Prostate gland (tissue), 2 donors: ENCODE results near the gene RBM33. TPM values are rescaled to one million over a fixed set of nuclear protein-coding genes. Genes with fewer than 3 reads are reported as not detected.
A peak's percentile ranks its signal among the peaks of the same experiment; 100 is the strongest.

Experiments used
- DNase-seq: peaks from one replicate; pipeline ENCODE4 v3.0.0-alpha.2; 2019; ENCODE audit warnings: low spot score
- H3K27ac ChIP-seq, 2 donors: fragments of 200-600 bp; sonication (generic); 2 replicates each; pipeline ENCODE4 v1.5.1; 2017 to 2019
- H3K27me3 ChIP-seq: fragments of 200-600 bp; sonication (generic); replicated peaks from 2 replicates; pipeline ENCODE4 v1.5.1; 2019; ENCODE audit not compliant: insufficient read depth
- H3K36me3 ChIP-seq, 2 donors: fragments of 200-600 bp; sonication (generic); 1 replicate in 1 of 2; 2 replicates in 1 of 2; pipeline versions ENCODE4 v1.5.1 to v1.8.1; 2017 to 2019
- H3K4me1 ChIP-seq: fragments of 200-600 bp; sonication (generic); replicated peaks from 2 replicates; pipeline ENCODE4 v1.5.1; 2019
- H3K4me3 ChIP-seq, 2 donors: fragments of 200-600 bp; sonication (generic); 2 replicates each; pipeline ENCODE4 v1.5.1; 2017 to 2019
- H3K9me3 ChIP-seq: fragments of 200-600 bp; sonication (generic); 2 replicates; pipeline ENCODE4 v1.5.1; 2017
- POLR2A ChIP-seq: fragments of 450-650 bp; IDR thresholded peaks from one replicate; pipeline ENCODE4 v1.6.1; 2016; ENCODE audit warnings: antibody characterized with exemption, mild to moderate bottlenecking
- POLR2AphosphoS5 ChIP-seq: sonication (generic); formaldehyde crosslinking; IDR thresholded peaks from one replicate; pipeline ENCODE4 v1.6.1; 2017; ENCODE audit warnings: antibody characterized with exemption
- WGBS: methylation state at CpG from one replicate; pipeline ENCODE4 v1.1.5; 2018; 5-methylcytosine and 5-hydroxymethylcytosine counted together
- intact Hi-C: fragments of 100-400 bp; cut with DNase I; formaldehyde crosslinking; loops from one replicate; pipeline ENCODE4 v1.14.2; 2022
- total RNA-seq, 2 donors: library from RNA; depleted of rRNA; stranded (reverse); fragments of >200 nt; gene quantifications; one replicate each; pipeline ENCODE4 v1.1.0, GENCODE V29; 2016
- TF ChIP-seq, protein P1 (sequence below), 4 experiments: fragments of 200-600 bp in 2 of 4; fragments of 450-650 bp in 2 of 4; sonication (generic) in 2 of 4; IDR thresholded peaks; 1 replicate in 3 of 4; 2 replicates in 1 of 4; pipeline ENCODE4 v1.5.1; 2016 to 2019; ENCODE audit warnings: antibody characterized with exemption in 4 of 4, mild to moderate bottlenecking in 2 of 4, moderate library complexity in 2 of 4

RBM33 gene
- total RNA-seq, 2 donors from 2014 or later = 33.2 to 82.9 TPM

DNA sequence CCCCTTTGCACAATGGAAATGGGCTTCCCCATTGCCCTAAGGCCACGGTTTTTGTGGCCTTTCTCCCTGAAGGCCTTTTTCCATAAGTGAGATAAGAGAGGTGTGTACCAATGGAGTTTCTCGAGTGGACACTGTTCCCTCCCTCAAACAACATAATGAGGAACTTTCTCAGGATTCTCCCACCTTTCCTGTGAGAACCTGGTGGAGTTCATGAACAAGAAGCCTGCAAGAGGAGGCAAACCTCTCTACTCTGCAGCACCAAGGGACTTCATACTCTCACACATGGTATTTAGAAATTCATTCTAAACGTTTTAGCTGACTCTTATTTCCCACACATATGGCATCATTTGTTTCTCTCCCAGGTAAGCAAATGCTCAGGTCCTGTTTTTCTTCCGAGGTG, 7.3 kb upstream of the RBM33 start:
- TF ChIP-seq POLR2AphosphoS5 (no peak), POLR2A (no peak)
- TF ChIP-seq, protein P1, sequence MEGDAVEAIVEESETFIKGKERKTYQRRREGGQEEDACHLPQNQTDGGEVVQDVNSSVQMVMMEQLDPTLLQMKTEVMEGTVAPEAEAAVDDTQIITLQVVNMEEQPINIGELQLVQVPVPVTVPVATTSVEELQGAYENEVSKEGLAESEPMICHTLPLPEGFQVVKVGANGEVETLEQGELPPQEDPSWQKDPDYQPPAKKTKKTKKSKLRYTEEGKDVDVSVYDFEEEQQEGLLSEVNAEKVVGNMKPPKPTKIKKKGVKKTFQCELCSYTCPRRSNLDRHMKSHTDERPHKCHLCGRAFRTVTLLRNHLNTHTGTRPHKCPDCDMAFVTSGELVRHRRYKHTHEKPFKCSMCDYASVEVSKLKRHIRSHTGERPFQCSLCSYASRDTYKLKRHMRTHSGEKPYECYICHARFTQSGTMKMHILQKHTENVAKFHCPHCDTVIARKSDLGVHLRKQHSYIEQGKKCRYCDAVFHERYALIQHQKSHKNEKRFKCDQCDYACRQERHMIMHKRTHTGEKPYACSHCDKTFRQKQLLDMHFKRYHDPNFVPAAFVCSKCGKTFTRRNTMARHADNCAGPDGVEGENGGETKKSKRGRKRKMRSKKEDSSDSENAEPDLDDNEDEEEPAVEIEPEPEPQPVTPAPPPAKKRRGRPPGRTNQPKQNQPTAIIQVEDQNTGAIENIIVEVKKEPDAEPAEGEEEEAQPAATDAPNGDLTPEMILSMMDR (IDR thresholded peaks at IDR 0.05) = no peak
- Histone ChIP-seq H3K27me3 (no peaks in the 10 kb centered on the region), H3K27ac (no peak overlapping the region), H3K4me1 (no peaks in the 10 kb centered on the region), H3K36me3 (no peaks in the 10 kb centered on the region), H3K4me3 (no peak overlapping the region), H3K9me3 (no peaks in the 10 kb centered on the region)
- intact Hi-C loops = no loop called here
- no peak for DNase-seq
- 80% methylated on average over 4 of the region's 4 CpGs for WGBS

DNA sequence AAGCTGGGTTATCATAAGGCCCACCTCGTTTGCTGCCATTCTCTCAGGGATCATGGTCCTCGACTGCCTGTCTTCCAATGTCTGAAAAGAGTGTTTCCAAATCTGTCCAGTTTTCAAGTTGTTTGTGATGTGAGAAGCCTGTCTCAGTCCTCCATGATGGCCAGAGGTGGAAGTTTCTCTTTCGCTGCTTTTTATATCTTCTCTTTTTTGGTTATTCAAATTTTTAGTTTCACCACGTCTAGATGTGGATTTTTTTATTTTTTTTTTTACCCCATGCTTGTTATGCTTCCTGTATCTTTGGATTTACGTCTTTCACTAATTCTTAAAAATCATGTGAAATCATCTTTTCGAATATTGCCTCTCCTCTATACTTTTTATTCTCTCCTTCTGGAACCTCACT, 6.1 kb upstream of the RBM33 start:
- no peaks in the 10 kb centered on the region for H3K36me3 ChIP-seq
- intact Hi-C loops = no loop called here
- H3K9me3 ChIP-seq = no peaks in the 10 kb centered on the region
- no peak for DNase-seq
- TF ChIP-seq, protein P1 (IDR thresholded peaks at IDR 0.05) = no peak
- no peak for TF ChIP-seq POLR2AphosphoS5
- WGBS = 90% methylated on average over 6 of the region's 6 CpGs
- H3K27me3 ChIP-seq = no peaks in the 10 kb centered on the region
- no peak overlapping the region for H3K4me3 ChIP-seq
- H3K4me1 ChIP-seq = no peaks in the 10 kb centered on the region
- no peak overlapping the region for H3K27ac ChIP-seq

DNA sequence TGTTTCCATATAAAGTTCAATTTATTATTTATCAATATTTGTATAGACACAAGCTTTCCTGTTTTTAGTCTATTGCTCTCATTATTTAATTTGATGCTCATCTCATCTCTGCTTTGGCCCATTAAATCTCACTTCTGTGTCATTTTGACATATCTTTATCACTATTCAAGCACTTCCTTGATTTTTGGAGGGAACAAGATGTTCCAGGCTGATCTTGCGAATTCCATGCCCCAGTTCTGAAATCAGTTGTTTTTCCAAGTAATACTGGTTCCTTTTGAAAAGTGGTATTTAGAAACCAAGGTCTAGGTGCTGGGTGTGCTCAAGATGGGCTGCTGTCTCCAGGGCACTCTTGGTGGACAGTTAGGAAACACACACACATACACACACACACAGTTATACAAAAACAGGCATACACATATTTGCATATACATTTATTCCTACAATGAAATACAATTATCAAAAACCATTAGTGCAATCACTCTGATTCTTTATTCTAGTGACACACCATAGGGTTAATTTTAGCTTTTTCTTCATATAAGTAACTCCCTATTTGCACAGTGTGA, 4.4 kb upstream of the RBM33 start:
- 100% methylated on average over 1 of the region's 1 CpG for WGBS
- intact Hi-C loops = no loop called here
- no peaks in the 10 kb centered on the region for H3K36me3 ChIP-seq

DNA sequence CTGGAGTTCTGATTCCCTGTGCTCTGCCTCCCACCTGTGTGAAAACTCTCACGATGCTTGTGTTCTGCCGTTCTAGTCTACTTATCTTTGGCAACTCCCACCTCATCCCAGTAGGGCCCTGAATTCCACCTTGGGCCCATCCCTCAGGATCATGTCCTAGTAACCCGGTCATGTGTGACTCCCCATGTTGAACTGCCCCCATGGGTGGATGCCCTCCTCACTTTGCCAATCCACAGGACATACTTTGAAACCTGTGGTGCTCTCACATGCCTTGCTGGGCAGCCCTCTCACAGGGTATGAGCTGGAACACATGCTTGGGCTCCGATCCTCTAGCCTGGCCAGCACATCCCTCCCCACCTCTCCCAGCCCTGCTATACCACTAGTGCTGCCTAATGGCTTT, 3.8 kb upstream of the RBM33 start:
- TF ChIP-seq POLR2A (no peak), POLR2AphosphoS5 (no peak)
- TF ChIP-seq, protein P1 (IDR thresholded peaks at IDR 0.05) = no peak
- Histone ChIP-seq H3K4me3 (no peak overlapping the region), H3K36me3 (no peaks in the 10 kb centered on the region), H3K4me1 (no peaks in the 10 kb centered on the region), H3K27me3 (no peaks in the 10 kb centered on the region), H3K9me3 (no peaks in the 10 kb centered on the region), H3K27ac (no peak overlapping the region)
- no peak for DNase-seq
- intact Hi-C loops = no loop called here
- WGBS = 98% methylated on average over 4 of the region's 4 CpGs

More for the DNA sequence above, 4.4 kb upstream of the RBM33 start:
- Histone ChIP-seq H3K27ac (no peak overlapping the region), H3K27me3 (no peaks in the 10 kb centered on the region), H3K4me3 (no peak overlapping the region), H3K9me3 (no peaks in the 10 kb centered on the region), H3K4me1 (no peaks in the 10 kb centered on the region)
- DNase-seq = no peak
- TF ChIP-seq, protein P1 (IDR thresholded peaks at IDR 0.05) = no peak
- no peak for TF ChIP-seq POLR2A
- no peak for TF ChIP-seq POLR2AphosphoS5

GRCh38 chr7:155643804-155644177, 670 bp upstream of the RBM33 start:
- peaks cover 16% of the 10 kb centered on the region for H3K4me1 ChIP-seq
- no peak for DNase-seq
- H3K4me3 ChIP-seq = peak overlapping the region; percentile 70 to 97
- no peaks in the 10 kb centered on the region for H3K36me3 ChIP-seq
- H3K27ac ChIP-seq = peak overlapping the region; percentile 87 to 95
- TF ChIP-seq, protein P1 (IDR thresholded peaks at IDR 0.05) = no peak
- TF ChIP-seq POLR2AphosphoS5 (no peak), POLR2A (no peak)
- intact Hi-C loops = no loop called here
- no peaks in the 10 kb centered on the region for H3K27me3 ChIP-seq
- 1% methylated on average over 32 of the region's 32 CpGs for WGBS
- H3K9me3 ChIP-seq = no peaks in the 10 kb centered on the region
